Ovary (tissue), 10 donors: ENCODE results near the gene GCGR. TPM values are rescaled to one million over a fixed set of nuclear protein-coding genes. Genes with fewer than 3 reads are reported as not detected.

ENCODE experiments used
- DNase-seq, 5 donors: peaks; one replicate each; pipeline ENCODE4 v3.0.0-alpha.2; 2019 to 2020
- H3K27ac ChIP-seq, 2 donors: fragments of 200-600 bp; one replicate each; pipeline versions ENCODE4 v1.5.1 to v1.8.0; 2019 to 2022
- H3K27me3 ChIP-seq: fragments of 200-600 bp; one replicate; pipeline ENCODE4 v1.8.0; 2022
- H3K36me3 ChIP-seq: fragments of 200-600 bp; sonication (generic); one replicate; pipeline ENCODE4 v1.5.1; 2019
- H3K4me1 ChIP-seq: one replicate; pipeline ENCODE4 v1.8.1; 2013; ENCODE audit warnings: mild to moderate bottlenecking, moderate library complexity; ENCODE audit not compliant: insufficient read depth
- H3K4me3 ChIP-seq: fragments of 200-600 bp; sonication (generic); one replicate; pipeline ENCODE4 v1.5.1; 2017
- H3K9me3 ChIP-seq, 2 donors: fragments of 200-600 bp in 1 of 2; sonication (generic) in 1 of 2; one replicate each; pipeline versions ENCODE4 v1.5.1 to v1.8.1; 2013 to 2019; ENCODE audit warnings: mild to moderate bottlenecking in 1 of 2, moderate library complexity in 1 of 2
- CTCF ChIP-seq, 3 donors: fragments of 450-650 bp in 2 of 3; fragments of 200-600 bp in 1 of 3; IDR thresholded peaks; one replicate each; pipeline versions ENCODE4 v1.5.1 to v1.8.0; 2016 to 2022; ENCODE audit warnings: antibody characterized with exemption in 3 of 3, mild to moderate bottlenecking in 1 of 3
- EP300 ChIP-seq: sonication (generic); formaldehyde crosslinking; IDR thresholded peaks from one replicate; pipeline ENCODE4 v1.6.1; 2017; ENCODE audit warnings: antibody characterized with exemption
- POLR2A ChIP-seq: fragments of 450-650 bp; IDR thresholded peaks from one replicate; pipeline ENCODE4 v1.6.1; 2017; ENCODE audit warnings: antibody characterized with exemption, mild to moderate bottlenecking, moderate library complexity
- WGBS, 3 donors: extraction: QIAGEN DNeasy Blood & Tissue Kit in 1 of 3; methylation state at CpG; one replicate each; pipeline versions ENCODE4 v1.1.5 to v1.1.7; 2013 to 2017; 5-methylcytosine and 5-hydroxymethylcytosine counted together
- intact Hi-C, 4 donors: fragments of 100-400 bp; cut with DNase I; formaldehyde crosslinking; loops; one replicate each; pipeline versions ENCODE4 v1.11.0 to v1.15.1; 2022 to 2023
- long read RNA-seq, 3 donors: library from polyadenylated mRNA in 2 of 3; unstranded in 2 of 3; transcript quantifications; one replicate each; pipeline ENCODE4 v2.0.0 and lab custom pipeline, GENCODE V29; 2021 to 2026
- polyA plus RNA-seq, 2 donors: library from polyadenylated mRNA; stranded (reverse); fragments of 200-250 nt in 1 of 2; fragments of 350-450 nt in 1 of 2; fragmentation: Illumina TruSeq in 1 of 2; extraction: RNeasy Lipid Tissue Mini Kit (QIAGEN cat#74804) in 1 of 2; gene quantifications; one replicate each; pipeline ENCODE4 v1.2.3, GENCODE V29; 2013 to 2014
- total RNA-seq, 7 donors: library from RNA; depleted of rRNA in 2 of 7; stranded (reverse); fragments of >200 nt in 2 of 7; fragmentation: NEBNext Ultra II Directional in 3 of 7; extraction: Animal tissue kit (Norgen Biotek cat#: 25700) in 3 of 7; gene quantifications; one replicate each; pipeline versions ENCODE4 v1.1.0 to v1.2.4, GENCODE V29; 2016 to 2023
- donor health status: DM: no; HTN: no; CAD: no; lungs with moderate emphysema.
- donor health status: DM: no; HTN: no; CAD: no.
- donor health status: Bipolar disorder and iron deficiency.
- donor health status: DM: yes; HTN: yes; CAD: no.
- donor health status: DM: no; HTN: no; CAD: no.
- donor health status: DM: yes; HTN: yes; CAD: no.

Gene GCGR
- total RNA-seq = not detected
- polyA plus RNA-seq = not detected
- long read RNA-seq, donor 1 = 0 reads
- long read RNA-seq, donor 2 = 0 reads
- long read RNA-seq, donor 3 = 0 reads

DNA sequence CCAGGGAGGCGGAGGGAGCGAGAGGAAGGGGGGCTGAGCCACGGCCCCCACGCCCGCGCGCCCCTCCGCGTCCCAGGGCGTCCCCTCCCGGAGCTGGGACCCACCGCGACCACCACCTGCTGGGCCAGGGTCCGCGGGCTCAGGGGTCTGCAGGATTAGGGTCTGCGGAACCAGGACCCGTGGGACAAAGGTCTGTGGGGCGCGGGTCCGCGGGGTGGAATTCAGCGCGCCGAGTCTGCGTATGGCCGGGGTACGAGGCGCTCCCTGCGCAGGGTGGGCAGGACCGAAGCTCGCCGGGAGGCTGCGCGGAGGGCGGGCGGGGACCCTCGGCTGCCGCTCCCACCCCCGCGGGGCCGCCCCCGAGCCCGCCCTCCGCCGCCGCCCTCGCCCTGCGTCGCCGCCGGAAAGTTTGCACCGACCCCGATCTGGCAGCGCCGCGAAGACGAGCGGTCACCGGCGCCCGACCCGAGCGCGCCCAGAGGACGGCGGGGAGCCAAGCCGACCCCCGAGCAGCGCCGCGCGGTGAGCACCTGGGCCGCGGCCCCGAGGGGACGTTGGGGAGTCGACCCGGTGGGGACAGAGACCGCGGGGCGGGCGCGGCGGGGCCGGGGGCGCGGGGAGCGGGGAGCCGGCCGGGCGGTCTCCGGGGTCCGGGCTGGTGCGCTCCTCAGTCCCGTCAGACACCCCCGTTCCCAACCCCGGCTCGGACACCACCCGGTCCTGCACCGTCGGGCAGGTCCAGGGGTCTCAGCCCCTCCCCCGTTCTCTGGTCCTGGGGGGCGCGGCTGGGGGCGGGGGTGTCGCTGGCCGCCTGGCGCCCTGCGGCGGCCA lies at the start of gene GCGR:
GCGR (plus strand) TSS at position 423 of the 831 bp plus-strand sequence. CDS start 4,869 bp downstream, outside the sequence.
- intact Hi-C loops = no loop called here

DNA sequence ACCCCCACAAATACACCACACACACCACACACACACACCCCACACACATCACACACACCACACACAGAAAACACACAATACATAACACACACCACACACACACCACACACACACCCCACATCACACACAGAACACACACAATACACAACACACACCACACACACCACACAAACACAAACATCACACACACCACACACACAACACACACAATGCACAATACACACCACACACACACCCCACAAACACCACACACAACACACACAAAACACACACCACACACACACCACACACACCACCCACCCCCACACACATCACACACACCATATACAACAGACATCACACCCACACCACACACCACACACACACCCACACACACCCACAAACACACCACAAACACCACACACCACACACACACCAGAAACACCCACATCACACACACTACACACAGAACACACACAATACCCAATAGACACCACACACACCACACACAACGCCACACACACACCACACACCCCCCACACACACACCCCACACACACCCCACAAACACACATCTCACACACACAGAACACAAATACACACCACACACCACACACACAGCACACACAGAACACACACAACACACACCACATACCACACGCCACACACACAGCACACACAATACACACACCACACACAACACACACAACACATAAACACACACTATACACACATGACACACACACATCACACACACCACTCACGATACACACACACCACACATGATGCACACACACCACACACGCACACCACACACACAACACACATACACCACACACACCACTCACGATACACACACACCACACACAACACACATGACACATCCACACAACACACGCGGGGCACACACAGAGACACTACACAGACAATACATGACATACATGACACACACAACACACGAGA lies 11.0 kb upstream of the GCGR start:
- no peak for DNase-seq
- H3K9me3 ChIP-seq = no peaks in the 10 kb centered on the region
- TF ChIP-seq CTCF (IDR thresholded peaks at IDR 0.05) = no peak
- no peak for TF ChIP-seq POLR2A
- TF ChIP-seq EP300 = no peak
- 84 to 86% (median 86%) methylated on average over 8 of the region's 8 CpGs for WGBS, 3 donors
- intact Hi-C loops = no loop called here
- H3K4me3 ChIP-seq = no peak overlapping the region
- H3K27me3 ChIP-seq = no peaks in the 10 kb centered on the region
- H3K36me3 ChIP-seq = no peaks in the 10 kb centered on the region
- no peak overlapping the region for H3K27ac ChIP-seq
- no peaks in the 10 kb centered on the region for H3K4me1 ChIP-seq

More for the DNA sequence above, at the start of gene GCGR:
- Histone ChIP-seq H3K4me1 (no peaks in the 10 kb centered on the region), H3K4me3 (no peak within 1 kb of the TSS), H3K27ac (no peak within 1 kb of the TSS), H3K36me3 (no peaks in the 10 kb centered on the region), H3K9me3 (no peaks in the 10 kb centered on the region), H3K27me3 (no peaks in the 10 kb centered on the region)
- WGBS, 3 donors = 0 to 3% (median 0%) methylated on average over 21 to 110 of the region's 110 CpGs
- DNase-seq = no peak
- TF ChIP-seq POLR2A (no peak), EP300 (no peak), CTCF (IDR thresholded peaks at IDR 0.05) (no peak)

DNA sequence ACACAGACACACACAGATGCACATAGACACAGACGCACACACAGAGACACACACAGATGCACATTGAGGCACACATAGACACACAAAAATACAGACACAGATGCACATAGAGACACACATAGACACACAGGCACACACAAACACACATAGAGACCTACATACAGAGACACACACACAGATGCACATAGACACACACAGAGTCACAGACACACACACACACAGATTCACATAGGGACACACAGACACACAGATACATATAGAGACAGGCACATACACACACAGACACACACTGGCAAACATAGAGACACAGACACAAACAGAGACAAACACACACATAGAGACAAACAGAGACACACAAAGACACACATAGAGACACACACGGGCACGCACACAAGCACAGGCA lies 9.9 kb upstream of the GCGR start:
- Histone ChIP-seq H3K9me3 (no peaks in the 10 kb centered on the region), H3K4me1 (no peaks in the 10 kb centered on the region), H3K27ac (no peak overlapping the region), H3K4me3 (no peak overlapping the region), H3K27me3 (no peaks in the 10 kb centered on the region), H3K36me3 (no peaks in the 10 kb centered on the region)
- DNase-seq = no peak
- no peak for TF ChIP-seq EP300
- TF ChIP-seq POLR2A = no peak
- TF ChIP-seq CTCF (IDR thresholded peaks at IDR 0.05) = no peak
- 82 to 86% (median 85%) methylated on average over 3 of the region's 3 CpGs for WGBS, 3 donors
- intact Hi-C loops = no loop called here

- intact Hi-C loops = no loop called here
- no peak for DNase-seq
- 15 to 26% (median 20%) methylated on average over 8 of the region's 8 CpGs for WGBS, 3 donors
Measured at GRCh38 chr17:81794509-81794908, 9.4 kb upstream of the GCGR start.

More at GRCh38 chr17:81794509-81794908, 9.4 kb upstream of the GCGR start:
- Histone ChIP-seq H3K4me1 (no peaks in the 10 kb centered on the region), H3K4me3 (no peak overlapping the region), H3K9me3 (no peaks in the 10 kb centered on the region), H3K27me3 (no peaks in the 10 kb centered on the region), H3K36me3 (no peaks in the 10 kb centered on the region), H3K27ac (no peak overlapping the region)
- no peak for TF ChIP-seq EP300
- TF ChIP-seq CTCF (IDR thresholded peaks at IDR 0.05) = no peak
- no peak for TF ChIP-seq POLR2A
